WI38 (cell line): ENCODE measurements around the gene PDHX.
A peak's percentile ranks its signal among the peaks of the same experiment; 100 is the strongest.

Experiments
- H3K4me3 ChIP-seq: 2 replicates; pipeline ENCODE4 v1.5.1; 2011; ENCODE audit warnings: low read depth, mild to moderate bottlenecking, control low read depth, low read length
- TF ChIP-seq, protein P1 (sequence below): IDR thresholded peaks from 2 replicates; pipeline ENCODE4 v1.5.1; 2012; ENCODE audit warnings: low read depth, mild to moderate bottlenecking, control low read depth, low read length

Gene PDHX

GRCh38 chr11:34926101-34926830 is 9.8 kb downstream of the PDHX start:
- no peak overlapping the region for H3K4me3 ChIP-seq
- TF ChIP-seq, protein P1, sequence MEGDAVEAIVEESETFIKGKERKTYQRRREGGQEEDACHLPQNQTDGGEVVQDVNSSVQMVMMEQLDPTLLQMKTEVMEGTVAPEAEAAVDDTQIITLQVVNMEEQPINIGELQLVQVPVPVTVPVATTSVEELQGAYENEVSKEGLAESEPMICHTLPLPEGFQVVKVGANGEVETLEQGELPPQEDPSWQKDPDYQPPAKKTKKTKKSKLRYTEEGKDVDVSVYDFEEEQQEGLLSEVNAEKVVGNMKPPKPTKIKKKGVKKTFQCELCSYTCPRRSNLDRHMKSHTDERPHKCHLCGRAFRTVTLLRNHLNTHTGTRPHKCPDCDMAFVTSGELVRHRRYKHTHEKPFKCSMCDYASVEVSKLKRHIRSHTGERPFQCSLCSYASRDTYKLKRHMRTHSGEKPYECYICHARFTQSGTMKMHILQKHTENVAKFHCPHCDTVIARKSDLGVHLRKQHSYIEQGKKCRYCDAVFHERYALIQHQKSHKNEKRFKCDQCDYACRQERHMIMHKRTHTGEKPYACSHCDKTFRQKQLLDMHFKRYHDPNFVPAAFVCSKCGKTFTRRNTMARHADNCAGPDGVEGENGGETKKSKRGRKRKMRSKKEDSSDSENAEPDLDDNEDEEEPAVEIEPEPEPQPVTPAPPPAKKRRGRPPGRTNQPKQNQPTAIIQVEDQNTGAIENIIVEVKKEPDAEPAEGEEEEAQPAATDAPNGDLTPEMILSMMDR = peak; percentile 38; the same call in 1 of the 2 replicates

DNA sequence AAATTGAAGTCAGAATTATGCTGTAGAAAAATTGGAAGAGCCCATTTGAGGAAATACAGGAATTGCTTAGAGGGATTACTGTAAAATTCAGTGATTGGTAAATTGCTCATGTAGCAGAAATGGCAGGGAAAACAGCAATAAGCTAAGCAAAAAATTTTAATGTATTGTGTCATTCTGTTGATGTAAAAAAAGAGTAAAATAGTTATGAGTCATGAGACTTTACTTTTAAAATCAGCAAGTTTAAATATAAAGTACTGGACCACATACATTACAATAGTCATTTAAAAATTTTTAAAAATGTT is 10.4 kb downstream of the PDHX start:
- no peak overlapping the region for H3K4me3 ChIP-seq
- TF ChIP-seq, protein P1 = no peak

DNA sequence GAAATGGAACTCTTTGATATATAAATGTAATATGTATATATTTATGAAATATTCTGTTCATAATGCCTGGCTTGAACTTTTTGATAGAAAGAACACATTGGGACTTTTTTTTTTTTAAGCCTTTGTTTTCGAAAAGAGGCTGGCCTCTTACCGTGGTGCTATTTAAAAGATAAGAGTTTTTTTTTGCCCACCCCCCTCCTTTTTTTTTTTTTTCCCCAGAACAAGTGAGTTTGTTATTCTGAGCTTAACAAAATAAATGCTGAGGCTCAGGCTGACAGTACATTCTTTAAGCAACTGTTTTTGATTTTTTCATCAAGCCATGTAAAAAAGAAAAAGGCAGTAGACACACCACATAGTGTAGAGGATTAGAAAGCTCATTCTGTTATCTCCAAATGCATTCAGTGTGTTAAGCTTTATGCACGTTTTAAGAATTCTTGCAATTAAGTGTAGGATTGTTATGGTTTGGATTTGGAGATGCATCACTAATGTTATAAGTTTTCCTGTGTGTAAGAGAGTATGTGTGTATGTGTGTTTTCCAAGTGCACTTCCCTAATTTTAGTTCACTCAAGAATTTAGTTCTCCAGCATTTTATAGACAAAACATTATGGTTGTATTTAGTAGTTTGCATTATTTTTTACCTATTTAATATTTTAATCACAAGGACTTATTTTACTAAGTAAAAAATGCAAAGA is 12.0 kb downstream of the PDHX start:
- TF ChIP-seq, protein P1 = no peak
- H3K4me3 ChIP-seq = no peak overlapping the region

DNA sequence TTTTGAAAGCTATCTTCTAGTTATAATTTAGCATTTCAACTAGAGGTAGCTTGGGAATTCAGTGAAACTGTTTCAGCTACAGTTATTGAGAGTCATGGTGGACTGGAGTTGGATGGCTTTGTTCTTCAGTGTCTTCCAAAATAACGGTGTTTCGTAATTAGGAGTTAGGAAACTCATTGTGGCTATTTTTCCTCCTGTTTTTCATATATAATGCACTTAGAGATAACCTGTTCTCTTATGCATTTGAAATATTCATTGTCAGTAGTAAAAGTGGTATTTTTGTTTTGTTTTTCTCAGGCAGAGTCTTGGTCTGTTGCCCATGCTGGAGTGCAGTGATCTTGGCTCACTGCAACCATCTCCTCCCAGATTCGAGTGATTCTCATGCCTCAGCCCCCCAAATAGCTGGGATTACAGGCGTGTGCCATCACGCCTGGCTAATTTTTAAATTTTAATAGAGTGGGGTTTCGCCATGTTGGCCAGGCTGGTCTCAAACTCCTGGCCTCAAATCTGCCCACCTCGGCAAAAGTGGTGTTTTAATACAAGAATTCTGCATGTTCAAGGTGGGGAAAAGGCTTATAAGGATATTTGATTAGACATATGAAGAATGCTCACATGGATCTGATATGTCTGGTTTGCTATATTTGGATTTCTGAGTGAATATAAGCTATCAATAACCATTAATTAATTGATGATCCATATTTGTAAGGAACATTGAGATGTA is 12.7 kb downstream of the PDHX start:
- TF ChIP-seq, protein P1 = no peak
- H3K4me3 ChIP-seq = no peak overlapping the region

DNA sequence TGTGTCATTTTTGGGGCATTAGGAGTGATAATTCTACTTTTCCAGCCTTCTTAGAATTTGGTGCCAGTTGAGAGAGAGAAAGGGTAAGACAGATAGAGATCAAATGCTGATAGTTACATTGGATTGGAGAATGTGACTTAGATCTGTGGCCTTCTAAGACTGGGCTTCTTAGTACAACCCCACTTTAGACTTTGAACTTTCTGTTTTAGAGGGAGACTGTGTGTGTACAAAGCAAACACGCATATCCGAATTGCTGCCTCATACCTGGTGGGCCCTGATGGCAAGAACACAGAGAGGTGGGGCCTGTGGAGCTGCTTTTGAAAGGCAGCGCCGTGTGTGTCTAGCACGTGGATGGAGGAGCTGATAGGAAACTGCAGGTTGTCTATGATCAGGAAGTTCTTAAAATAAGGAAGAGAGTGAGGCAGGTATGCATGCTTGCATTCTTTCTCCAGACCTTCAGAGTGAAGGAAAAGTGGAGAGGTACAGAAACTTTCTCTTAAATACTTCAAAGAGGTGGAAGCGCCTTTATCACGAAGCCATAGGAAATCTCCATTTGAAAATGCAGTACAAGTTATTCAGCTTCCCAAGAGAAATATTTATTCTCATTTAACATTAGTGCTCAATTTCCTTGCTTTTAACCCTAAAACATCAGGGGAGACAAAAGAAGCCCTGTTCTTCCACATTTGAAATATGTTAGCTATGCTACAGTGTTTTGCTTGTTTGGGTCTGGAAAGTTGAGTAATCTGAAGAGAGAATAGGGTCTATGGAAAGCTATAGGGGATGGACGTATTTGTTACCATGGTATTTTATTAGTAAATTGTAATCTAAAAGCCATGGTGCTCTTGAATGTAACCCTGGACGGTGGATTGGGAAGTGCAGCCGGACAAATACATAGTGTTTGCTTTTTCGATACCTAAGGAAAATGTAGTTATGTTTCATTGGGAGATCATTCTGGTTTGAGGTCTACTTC is 13.7 kb downstream of the PDHX start:
- TF ChIP-seq, protein P1 = no peak
- no peak overlapping the region for H3K4me3 ChIP-seq

DNA sequence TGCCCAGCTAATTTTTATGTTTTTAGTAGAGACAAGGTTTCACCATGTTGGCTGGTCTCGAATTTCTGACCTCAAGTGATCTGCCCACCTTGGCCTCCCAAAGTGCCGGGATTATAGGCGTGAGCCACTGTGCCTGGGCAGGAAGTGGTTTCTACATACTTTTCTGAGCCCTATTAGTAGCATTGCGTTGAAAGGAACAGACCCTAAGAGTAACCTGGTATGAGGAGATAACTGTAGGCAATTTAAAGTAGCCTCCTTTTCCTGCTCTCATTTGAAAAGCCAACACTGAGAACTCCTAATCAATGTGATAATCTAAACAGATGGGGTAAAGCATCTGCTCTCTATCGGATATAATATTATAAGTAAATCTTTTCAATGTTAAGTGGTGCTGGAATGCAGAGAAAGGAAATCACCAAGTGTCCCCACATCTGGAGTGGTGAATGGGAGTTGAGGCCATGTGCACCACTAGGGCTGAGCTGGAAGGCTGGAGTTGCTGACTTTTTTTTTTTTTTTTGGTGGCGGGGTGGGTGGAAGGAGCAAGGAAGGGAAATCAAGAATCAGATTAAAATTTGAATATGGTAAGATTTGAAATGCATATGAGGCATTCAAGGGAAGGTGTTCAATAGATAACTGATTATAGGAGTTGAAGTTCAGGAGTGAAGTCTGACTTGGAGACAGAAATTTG is 20.7 kb downstream of the PDHX start:
- TF ChIP-seq, protein P1 = no peak
- H3K4me3 ChIP-seq = no peak overlapping the region
